HCT116 (cell line): ENCODE measurements around the gene N4BP2. TPM values are rescaled to one million over a fixed set of nuclear protein-coding genes. Genes with fewer than 3 reads are reported as not detected.

Source experiments
- ATAC-seq: fragments of 200-7000 bp; cut with Tn5 transposase; 2 replicates; pipeline ENCODE4 v1.9.1; 2020; ENCODE audit warnings: mild to moderate bottlenecking, moderate library complexity
- BruUV-seq: library from RNA; stranded (reverse); fragments of 400-500 nt; replicated peaks from 2 replicates; lab custom pipeline; 2021; lab: Mats Ljungman, UMichigan
- CTCF ChIA-PET: fragments of 300-600 bp; sonication (Branson Sonifier 250); formaldehyde crosslinking; loops from one replicate; lab custom pipeline; 2021; ENCODE audit warnings: antibody characterized with exemption; lab: Charles Lee
- POLR2A ChIA-PET: fragments of 300-600, 350-600 bp; sonication (Branson Sonifier 250); formaldehyde crosslinking; loops from one replicate; lab custom pipeline; 2021; ENCODE audit warnings: antibody characterized with exemption; lab: Charles Lee
- RAD21 ChIA-PET, 2 experiments: fragments of 300-600 bp; sonication (Branson Sonifier 250); formaldehyde crosslinking; loops; one replicate each; lab custom pipeline; 2023; ENCODE audit warnings: low total read pairs in 2 of 2; ENCODE audit not compliant: uncharacterized antibody in 2 of 2, unreplicated experiment in 2 of 2, low non-redundant PET in 1 of 2; lab: Charles Lee
- DNase-seq: peaks from one replicate; pipeline ENCODE4 v3.0.0-alpha.2; 2010; ENCODE audit warnings: low read depth, low spot score
- H2AFZ ChIP-seq: fragments of 200-600 bp; shearing (Covaris generic), sonication (generic); 2 replicates; pipeline ENCODE4 v1.6.1; 2017; ENCODE audit warnings: low read depth, mixed run types, mixed read lengths, antibody characterized with exemption, low read length; ENCODE audit not compliant: poor library complexity, severe bottlenecking
- H3K27ac ChIP-seq: 2 replicates; pipeline ENCODE4 v1.5.1; 2012; ENCODE audit warnings: low read depth, low read length
- H3K27me3 ChIP-seq: fragments of 200-600 bp; sonication (generic); 2 replicates; pipeline ENCODE4 v1.6.1; 2016; ENCODE audit warnings: mixed run types, low read length, mixed read lengths; ENCODE audit not compliant: insufficient read depth
- H3K36me3 ChIP-seq, 2 experiments: fragments of 200-500 bp in 1 of 2; fragments of 200-600 bp in 1 of 2; sonication (Bioruptor generic) in 1 of 2; sonication (generic) in 1 of 2; 2 replicates each; pipeline versions ENCODE4 v1.5.1 to v1.6.1; 2014 to 2016; ENCODE audit warnings: low read length in 2 of 2, inconsistent platforms in 1 of 2, mixed read lengths in 1 of 2, mixed run types in 1 of 2; ENCODE audit not compliant: insufficient read depth in 2 of 2, control insufficient read depth in 1 of 2
- H3K4me1 ChIP-seq, 2 experiments: fragments of 200-600 bp in 1 of 2; sonication (generic) in 1 of 2; 2 replicates each; pipeline versions ENCODE4 v1.5.1 to v1.6.1; 2012 to 2017; ENCODE audit warnings: low read length in 2 of 2, inconsistent platforms in 1 of 2, mild to moderate bottlenecking in 1 of 2, mixed read lengths in 1 of 2, mixed run types in 1 of 2, moderate library complexity in 1 of 2; ENCODE audit not compliant: insufficient read depth in 2 of 2, control insufficient read depth in 1 of 2
- H3K4me2 ChIP-seq: fragments of 200-600 bp; sonication (generic); 2 replicates; pipeline ENCODE4 v1.6.1; 2017; ENCODE audit warnings: mixed run types, low read length, mixed read lengths
- H3K4me3 ChIP-seq, 2 experiments: fragments of 200-600 bp in 1 of 2; sonication (generic) in 1 of 2; replicated peaks in 1 of 2; 2 replicates each; pipeline ENCODE4 v1.5.1; 2011 to 2016; ENCODE audit warnings: low read length in 2 of 2, control low read depth in 1 of 2, low read depth in 1 of 2, mild to moderate bottlenecking in 1 of 2, mixed read lengths in 1 of 2, mixed run types in 1 of 2
- H3K79me2 ChIP-seq: fragments of 200-600 bp; sonication (generic); 2 replicates; pipeline ENCODE4 v1.6.1; 2017; ENCODE audit warnings: mild to moderate bottlenecking, mixed run types, low read length, moderate library complexity, mixed read lengths; ENCODE audit not compliant: insufficient read depth
- H3K9ac ChIP-seq: fragments of 200-600 bp; sonication (generic); 2 replicates; pipeline ENCODE4 v1.6.1; 2016; ENCODE audit warnings: low read length, mixed read lengths
- H3K9me2 ChIP-seq: fragments of 200-600 bp; sonication (generic), shearing (Covaris generic); 2 replicates; pipeline ENCODE4 v1.6.1; 2017; ENCODE audit warnings: mixed run types, mild to moderate bottlenecking, moderate library complexity; ENCODE audit not compliant: insufficient read depth
- H3K9me3 ChIP-seq, 2 experiments: fragments of 200-500 bp in 1 of 2; fragments of 200-600 bp in 1 of 2; sonication (Bioruptor generic) in 1 of 2; sonication (generic) in 1 of 2; 2 replicates each; pipeline ENCODE4 v1.6.1; 2014 to 2017; ENCODE audit warnings: low read length in 2 of 2, mixed read lengths in 2 of 2, inconsistent platforms in 1 of 2, low read depth in 1 of 2, mild to moderate bottlenecking in 1 of 2, mixed run types in 1 of 2, moderate library complexity in 1 of 2; ENCODE audit not compliant: control insufficient read depth in 1 of 2, insufficient read depth in 1 of 2
- H4K20me1 ChIP-seq: fragments of 200-600 bp; sonication (generic), shearing (Covaris generic); 2 replicates; pipeline ENCODE4 v1.6.1; 2017; ENCODE audit warnings: mixed run types, mild to moderate bottlenecking, moderate library complexity; ENCODE audit not compliant: insufficient read depth
- CBX3 ChIP-seq: IDR thresholded peaks from 2 replicates; pipeline ENCODE4 v1.6.1; 2012; ENCODE audit warnings: low read depth
- TCF7L2 ChIP-seq: IDR thresholded peaks from 2 replicates; pipeline ENCODE4 v1.7.0; 2011; ENCODE audit warnings: borderline replicate concordance, inconsistent platforms; ENCODE audit not compliant: insufficient read depth, insufficient read length; ENCODE audit errors: extremely low read depth
- ZNF274 ChIP-seq: fragments of 200-500 bp; sonication (Bioruptor generic); IDR thresholded peaks from 2 replicates; pipeline ENCODE4 v1.6.1; 2014; ENCODE audit warnings: mild to moderate bottlenecking, low read depth, low read length, inconsistent platforms
- intact Hi-C: fragments of 100-400 bp; cut with micrococcal nuclease; formaldehyde crosslinking; loops from 2 replicates; pipeline ENCODE4 v1.10.0; 2022
- total RNA-seq: library from RNA; stranded (reverse); gene quantifications from one replicate; pipeline ENCODE4 v1.2.1, GENCODE V29; 2021; ENCODE audit not compliant: unreplicated experiment
- TF ChIP-seq, protein P1 (sequence below), 3 experiments: fragments of 200-600 bp in 1 of 3; sonication (generic) in 1 of 3; IDR thresholded peaks in 2 of 3; conservative IDR thresholded peaks in 1 of 3; 2 replicates each; pipeline ENCODE4 v1.5.1; 2012 to 2017; ENCODE audit warnings: low read depth in 2 of 3, low read length in 2 of 3, antibody characterized with exemption in 1 of 3, borderline replicate concordance in 1 of 3, control low read depth in 1 of 3, mild to moderate bottlenecking in 1 of 3, mixed read lengths in 1 of 3, mixed run types in 1 of 3, moderate library complexity in 1 of 3; ENCODE audit not compliant: insufficient read depth in 1 of 3
- TF ChIP-seq, protein P2 (sequence below): IDR thresholded peaks from 2 replicates; pipeline ENCODE4 v1.6.1; 2011; ENCODE audit warnings: mild to moderate bottlenecking, low read length, moderate library complexity; ENCODE audit not compliant: insufficient replicate concordance; ENCODE audit errors: extremely low read depth

Gene N4BP2
- total RNA-seq, 1 experiment from 2014 or later: 7.0 TPM

DNA sequence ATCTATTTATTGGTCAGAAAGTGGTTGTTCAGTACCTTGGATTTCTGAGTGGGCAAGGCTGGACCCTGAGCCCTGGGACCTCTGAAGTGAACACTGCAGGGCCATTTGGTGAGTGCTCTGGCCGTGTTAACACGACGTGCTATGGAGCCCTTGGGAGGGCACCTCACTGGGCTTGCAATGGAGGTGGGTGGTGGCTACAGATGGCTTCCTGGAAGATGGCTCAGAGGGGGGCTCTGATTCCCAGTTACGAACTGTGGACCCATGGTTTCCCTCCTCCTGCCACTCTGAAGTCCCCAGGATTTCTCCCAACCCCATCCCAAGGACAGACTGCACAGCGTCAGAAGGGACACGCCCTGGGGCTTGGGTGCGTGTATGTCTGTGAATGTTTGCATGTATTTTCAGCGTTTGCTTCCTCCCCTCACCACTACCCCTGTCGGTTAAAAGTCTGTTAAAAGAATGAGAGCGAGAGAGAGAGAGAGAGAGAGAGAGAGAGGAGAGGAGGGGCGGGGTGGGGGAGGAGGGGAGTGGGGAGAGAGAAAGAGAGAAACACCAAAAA lies 136.4 kb downstream of the N4BP2 start:
- DNase-seq (no peak), ATAC-seq (no peak)
- Histone ChIP-seq H3K79me2 (no peaks in the 10 kb centered on the region), H4K20me1 (no peaks in the 10 kb centered on the region), H3K4me3 (no peak overlapping the region), H3K36me3 (no peaks in the 10 kb centered on the region), H3K4me2 (no peak overlapping the region), H3K4me1 (no peaks in the 10 kb centered on the region), H3K9me3 (no peaks in the 10 kb centered on the region), H3K27ac (no peak overlapping the region), H3K9me2 (no peaks in the 10 kb centered on the region), H2AFZ (no peak overlapping the region), H3K9ac (no peak overlapping the region), H3K27me3 (no peaks in the 10 kb centered on the region)
- POLR2A ChIA-PET: no interaction called here
- BruUV-seq: no TSS peak
- RAD21 ChIA-PET: no interaction called here
- TF ChIP-seq, protein P1, sequence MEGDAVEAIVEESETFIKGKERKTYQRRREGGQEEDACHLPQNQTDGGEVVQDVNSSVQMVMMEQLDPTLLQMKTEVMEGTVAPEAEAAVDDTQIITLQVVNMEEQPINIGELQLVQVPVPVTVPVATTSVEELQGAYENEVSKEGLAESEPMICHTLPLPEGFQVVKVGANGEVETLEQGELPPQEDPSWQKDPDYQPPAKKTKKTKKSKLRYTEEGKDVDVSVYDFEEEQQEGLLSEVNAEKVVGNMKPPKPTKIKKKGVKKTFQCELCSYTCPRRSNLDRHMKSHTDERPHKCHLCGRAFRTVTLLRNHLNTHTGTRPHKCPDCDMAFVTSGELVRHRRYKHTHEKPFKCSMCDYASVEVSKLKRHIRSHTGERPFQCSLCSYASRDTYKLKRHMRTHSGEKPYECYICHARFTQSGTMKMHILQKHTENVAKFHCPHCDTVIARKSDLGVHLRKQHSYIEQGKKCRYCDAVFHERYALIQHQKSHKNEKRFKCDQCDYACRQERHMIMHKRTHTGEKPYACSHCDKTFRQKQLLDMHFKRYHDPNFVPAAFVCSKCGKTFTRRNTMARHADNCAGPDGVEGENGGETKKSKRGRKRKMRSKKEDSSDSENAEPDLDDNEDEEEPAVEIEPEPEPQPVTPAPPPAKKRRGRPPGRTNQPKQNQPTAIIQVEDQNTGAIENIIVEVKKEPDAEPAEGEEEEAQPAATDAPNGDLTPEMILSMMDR (IDR thresholded peaks at IDR 0.05 in 2 of 3, conservative IDR thresholded peaks at IDR 0.05 in 1 of 3; ENCODE audit: borderline replicate concordance in 1 of 3, insufficient read depth in 1 of 3, low read depth in 2 of 3, low read length in 2 of 3): no peak
- no peak for TF ChIP-seq TCF7L2
- no peak for TF ChIP-seq CBX3
- no peak for TF ChIP-seq ZNF274
- TF ChIP-seq, protein P2, sequence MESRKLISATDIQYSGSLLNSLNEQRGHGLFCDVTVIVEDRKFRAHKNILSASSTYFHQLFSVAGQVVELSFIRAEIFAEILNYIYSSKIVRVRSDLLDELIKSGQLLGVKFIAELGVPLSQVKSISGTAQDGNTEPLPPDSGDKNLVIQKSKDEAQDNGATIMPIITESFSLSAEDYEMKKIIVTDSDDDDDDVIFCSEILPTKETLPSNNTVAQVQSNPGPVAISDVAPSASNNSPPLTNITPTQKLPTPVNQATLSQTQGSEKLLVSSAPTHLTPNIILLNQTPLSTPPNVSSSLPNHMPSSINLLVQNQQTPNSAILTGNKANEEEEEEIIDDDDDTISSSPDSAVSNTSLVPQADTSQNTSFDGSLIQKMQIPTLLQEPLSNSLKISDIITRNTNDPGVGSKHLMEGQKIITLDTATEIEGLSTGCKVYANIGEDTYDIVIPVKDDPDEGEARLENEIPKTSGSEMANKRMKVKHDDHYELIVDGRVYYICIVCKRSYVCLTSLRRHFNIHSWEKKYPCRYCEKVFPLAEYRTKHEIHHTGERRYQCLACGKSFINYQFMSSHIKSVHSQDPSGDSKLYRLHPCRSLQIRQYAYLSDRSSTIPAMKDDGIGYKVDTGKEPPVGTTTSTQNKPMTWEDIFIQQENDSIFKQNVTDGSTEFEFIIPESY: no peak
- CTCF ChIA-PET: no interaction called here
- intact Hi-C loops: no loop called here
